Erythroblast (primary cell): ENCODE data around the gene NFKBIL1.

Experiments
- GATA1 ChIP-seq: IDR thresholded peaks from 2 replicates; pipeline ENCODE4 v1.6.1; 2011; ENCODE audit warnings: low read depth, mild to moderate bottlenecking, control low read depth, low read length, moderate library complexity
- POLR2A ChIP-seq: IDR thresholded peaks from 2 replicates; pipeline ENCODE4 v1.6.1; 2011; ENCODE audit warnings: mild to moderate bottlenecking, low read length

DNA sequence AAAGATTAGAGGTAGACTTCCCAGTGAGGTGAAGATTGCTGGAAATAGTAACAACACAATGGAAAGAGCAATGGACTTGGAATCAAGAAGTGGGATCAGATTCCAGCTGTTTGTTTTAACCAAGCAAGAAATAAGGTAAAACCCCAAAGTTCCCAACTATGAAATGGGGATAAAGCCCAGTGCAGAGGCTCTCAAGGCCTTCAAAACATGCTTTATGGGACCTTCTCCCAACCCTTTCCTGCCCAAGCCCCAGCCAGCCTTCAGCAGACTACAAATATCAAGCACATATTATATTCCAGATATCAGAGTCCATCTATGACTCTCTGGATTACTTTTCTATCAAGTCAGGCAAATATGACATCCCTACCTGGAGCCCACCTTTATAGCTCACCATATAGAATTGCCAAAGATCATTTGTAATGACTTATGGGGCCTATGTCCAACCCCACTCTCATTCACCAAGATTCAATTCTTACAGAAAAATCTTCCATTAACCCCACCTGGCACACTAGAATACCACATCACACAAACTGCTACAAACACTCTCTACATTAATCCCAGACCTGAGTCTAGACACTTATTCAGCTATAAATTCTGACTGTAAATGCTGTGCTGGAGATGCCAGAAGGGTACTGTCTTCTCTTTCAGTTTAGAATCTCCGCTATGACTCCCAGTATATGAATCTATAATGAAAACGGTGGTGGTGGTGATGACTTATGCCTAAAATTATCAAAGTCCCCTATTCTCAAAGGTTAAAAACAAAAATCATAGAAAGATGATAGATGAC, 11.7 kb upstream of the NFKBIL1 start:
- TF ChIP-seq POLR2A (no peak), GATA1 (no peak)
